ENCODE results near the gene ETFA. TPM values are rescaled to one million over a fixed set of nuclear protein-coding genes. Genes with fewer than 3 reads are reported as not detected.

The ETFA gene
- total and polyA plus RNA-seq, 10 of the 15 experiments (the other 5 are each of a cell fraction or from before 2014, with no cell fraction given), result 114 to 331 (median 152) TPM

- TF ChIP-seq HSF1 (IDR thresholded peaks at IDR 0.05; ENCODE audit: low read depth, low read length), result no peak
- no peak for TF ChIP-seq SIX5 (IDR thresholded peaks at IDR 0.05; ENCODE audit: low read depth, low read length, severe bottlenecking)
- no peak for TF ChIP-seq CBX5 (IDR thresholded peaks at IDR 0.05; ENCODE audit: low read depth)
- no peak for TF ChIP-seq SREBF2 (IDR thresholded peaks at IDR 0.05; ENCODE audit: low read length)
- no peak for TF ChIP-seq EP300 (IDR thresholded peaks at IDR 0.05; ENCODE audit: borderline replicate concordance in 1 of 2, control insufficient read depth in 1 of 2, low read depth in 2 of 2, low read length in 2 of 2)
- no peak for TF ChIP-seq ZNF274 (IDR thresholded peaks at IDR 0.05; ENCODE audit: insufficient read depth, insufficient read length)
- no peak for TF ChIP-seq NFXL1 (IDR thresholded peaks at IDR 0.05; ENCODE audit: borderline replicate concordance)
- TF ChIP-seq IRF3 (IDR thresholded peaks at IDR 0.05), result no peak
- no peak for TF ChIP-seq MEF2B (IDR thresholded peaks at IDR 0.05; ENCODE audit: partially characterized antibody, poor library complexity, severe bottlenecking)
Measured at GRCh38 chr15:76321171-76321570, 9.9 kb upstream of the ETFA start (continued).

- H3K36me3 ChIP-seq (ENCODE audit: control insufficient read depth in 2 of 2, insufficient read depth in 2 of 2, low read length in 1 of 2), result no peaks in the 10 kb centered on the region
- no TSS peak for BruUV-seq (replicated peaks)
- H3K4me3 ChIP-seq, result no peak overlapping the region
- RAD21 ChIA-PET (ENCODE audit: unreplicated experiment), result no interaction called here
- ATAC-seq, result no peak
- CTCF ChIA-PET, result interaction anchor here (1.0 kb wide), 1 partner anchor 263 kb away, joined by 3 read pairs; no protein-coding TSS in a partner anchor
- SMC1A ChIA-PET (ENCODE audit: uncharacterized antibody, unreplicated experiment), result no interaction called here
- H3K79me2 ChIP-seq (ENCODE audit: control insufficient read depth, insufficient read depth, low read length), result no peaks in the 10 kb centered on the region
- in situ Hi-C loops (cut with MboI) (no loop called here), intact Hi-C loops (cut with micrococcal nuclease; ENCODE audit: unreplicated experiment) (no loop called here)
- no peak for TF ChIP-seq TCF12 (IDR thresholded peaks at IDR 0.05; ENCODE audit: low read depth, low read length)
- H3K27ac ChIP-seq (ENCODE audit: control insufficient read depth, insufficient read depth), result no peak overlapping the region
- no peak for DNase-seq (ENCODE audit: low read depth, low spot score)
- 61% methylated on average over 6 of the region's 6 CpGs for WGBS (ENCODE audit: insufficient coverage, insufficient replicate concordance, low lambda C conversion rate, missing lambda C conversion rate)
- no peaks in the 10 kb centered on the region for H3K4me1 ChIP-seq (ENCODE audit: control insufficient read depth, insufficient read depth, low read length)
- H3K4me2 ChIP-seq (ENCODE audit: control insufficient read depth, insufficient read depth), result no peak overlapping the region
- H3K9ac ChIP-seq (ENCODE audit: control insufficient read depth, insufficient read depth, low read length), result no peak overlapping the region
- POLR2A ChIA-PET, result interaction anchor here (0.6 kb wide), 1 partner anchor 181 kb away, joined by 3 read pairs; no protein-coding TSS in a partner anchor
- H2AFZ ChIP-seq (ENCODE audit: control insufficient read depth, low read depth, low read length), result no peak overlapping the region
- no peaks in the 10 kb centered on the region for H4K20me1 ChIP-seq (ENCODE audit: control insufficient read depth, insufficient read depth)
- no peak for FAIRE-seq
- H3K27me3 ChIP-seq (replicated peaks in 1 of 2; ENCODE audit: control insufficient read depth in 2 of 2, insufficient read depth in 2 of 2, low read length in 1 of 2), result peaks cover 0 to 1% of the 10 kb centered on the region in 2 experiments; a peak in 1 of 4 replicates
- no peaks in the 10 kb centered on the region for H3K9me3 ChIP-seq (replicated peaks; ENCODE audit: control insufficient read depth, insufficient read depth, low read length)
Measured at GRCh38 chr15:76320012-76320411, 8.7 kb upstream of the ETFA start.

Data from GM12878 (cell line).